Testis (tissue), 2 donors: ENCODE results near the gene ATP5F1A.

ENCODE experiments used
- POLR2A ChIP-seq: fragments of 450-650 bp; IDR thresholded peaks from one replicate; pipeline ENCODE4 v1.6.1; 2017; ENCODE audit warnings: antibody characterized with exemption, mild to moderate bottlenecking, moderate library complexity
- TF ChIP-seq, protein P1 (sequence below), 3 experiments: fragments of 450-650 bp in 2 of 3; fragments of 200-600 bp in 1 of 3; sonication (generic) in 1 of 3; IDR thresholded peaks; one replicate each; pipeline ENCODE4 v1.5.1; 2016 to 2019; ENCODE audit warnings: antibody characterized with exemption in 3 of 3, mild to moderate bottlenecking in 2 of 3, moderate library complexity in 1 of 3

DNA sequence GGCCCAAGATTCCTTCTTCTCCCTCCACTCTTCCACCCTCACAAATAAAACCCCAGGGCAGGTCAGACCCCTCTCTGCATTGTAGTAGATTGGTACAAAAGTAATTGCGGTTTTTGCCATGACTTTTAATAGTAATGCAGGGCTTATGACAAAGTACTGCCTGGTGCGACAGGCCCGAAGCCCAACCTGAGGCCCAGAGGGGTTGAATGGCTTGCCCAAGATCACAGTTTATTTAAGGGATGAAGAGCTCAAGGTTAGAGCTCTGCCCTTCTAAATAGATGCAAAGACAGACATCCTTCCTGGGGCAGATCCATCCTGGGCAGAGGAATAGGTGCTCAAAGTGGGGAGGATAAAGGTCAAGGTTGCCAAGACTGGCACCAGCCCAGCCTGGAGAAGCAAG, 25.1 kb downstream of the ATP5F1A start:
- TF ChIP-seq, protein P1, sequence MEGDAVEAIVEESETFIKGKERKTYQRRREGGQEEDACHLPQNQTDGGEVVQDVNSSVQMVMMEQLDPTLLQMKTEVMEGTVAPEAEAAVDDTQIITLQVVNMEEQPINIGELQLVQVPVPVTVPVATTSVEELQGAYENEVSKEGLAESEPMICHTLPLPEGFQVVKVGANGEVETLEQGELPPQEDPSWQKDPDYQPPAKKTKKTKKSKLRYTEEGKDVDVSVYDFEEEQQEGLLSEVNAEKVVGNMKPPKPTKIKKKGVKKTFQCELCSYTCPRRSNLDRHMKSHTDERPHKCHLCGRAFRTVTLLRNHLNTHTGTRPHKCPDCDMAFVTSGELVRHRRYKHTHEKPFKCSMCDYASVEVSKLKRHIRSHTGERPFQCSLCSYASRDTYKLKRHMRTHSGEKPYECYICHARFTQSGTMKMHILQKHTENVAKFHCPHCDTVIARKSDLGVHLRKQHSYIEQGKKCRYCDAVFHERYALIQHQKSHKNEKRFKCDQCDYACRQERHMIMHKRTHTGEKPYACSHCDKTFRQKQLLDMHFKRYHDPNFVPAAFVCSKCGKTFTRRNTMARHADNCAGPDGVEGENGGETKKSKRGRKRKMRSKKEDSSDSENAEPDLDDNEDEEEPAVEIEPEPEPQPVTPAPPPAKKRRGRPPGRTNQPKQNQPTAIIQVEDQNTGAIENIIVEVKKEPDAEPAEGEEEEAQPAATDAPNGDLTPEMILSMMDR (IDR thresholded peaks at IDR 0.05), result no peak
- TF ChIP-seq POLR2A, result no peak
